Inflammatory macrophage treated with lipopolysaccharide for 1 hour (primary cell): ENCODE measurements around the gene FARS2.

Source experiments
- DNase-seq, 2 donors: peaks; one replicate each; pipeline ENCODE4 v3.0.0-alpha.2; 2020 to 2022

FARS2 gene

DNA sequence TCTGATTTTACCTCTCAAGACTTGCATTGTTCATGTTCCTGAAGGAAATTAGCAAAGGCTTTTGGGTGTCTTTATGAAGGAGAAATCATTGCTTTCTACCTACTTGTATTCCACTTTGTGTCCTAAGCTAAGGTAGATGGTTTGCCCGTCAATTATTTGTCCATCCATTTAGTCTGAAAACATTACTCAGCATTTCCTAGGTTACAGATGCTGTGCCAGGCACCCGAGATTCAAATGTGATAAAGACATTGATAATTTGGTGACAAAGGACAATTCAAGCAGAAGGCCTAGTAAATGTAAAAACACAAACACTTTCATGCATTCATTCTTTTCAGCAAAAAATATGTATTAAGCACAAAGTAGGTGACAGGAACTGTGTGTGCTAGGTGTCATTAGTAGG, 251.1 kb downstream of the FARS2 start:
- DNase-seq: no peak

DNA sequence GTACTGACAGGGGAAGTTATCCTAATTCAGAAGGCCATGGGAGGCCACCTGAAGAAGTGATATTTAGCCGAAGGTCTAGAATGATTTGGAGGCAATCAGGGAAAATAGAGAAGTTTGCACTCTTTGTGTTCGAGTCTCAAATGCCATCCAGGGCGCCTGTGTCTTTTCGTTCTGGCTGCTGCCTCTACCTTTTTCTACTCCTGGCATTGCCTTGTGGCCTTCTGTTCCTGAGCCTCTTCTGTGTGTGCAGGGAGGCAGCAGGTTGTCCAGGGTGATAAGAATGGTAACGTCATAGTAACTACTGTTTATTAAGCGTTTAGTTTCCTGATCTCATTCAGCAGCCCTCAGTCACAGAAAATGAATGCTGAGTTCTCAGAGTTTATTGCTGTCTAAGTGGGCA, 252.1 kb downstream of the FARS2 start:
- DNase-seq: no peak

GRCh38 chr6:5514353-5514752, 253.0 kb downstream of the FARS2 start:
- DNase-seq: no peak

DNA sequence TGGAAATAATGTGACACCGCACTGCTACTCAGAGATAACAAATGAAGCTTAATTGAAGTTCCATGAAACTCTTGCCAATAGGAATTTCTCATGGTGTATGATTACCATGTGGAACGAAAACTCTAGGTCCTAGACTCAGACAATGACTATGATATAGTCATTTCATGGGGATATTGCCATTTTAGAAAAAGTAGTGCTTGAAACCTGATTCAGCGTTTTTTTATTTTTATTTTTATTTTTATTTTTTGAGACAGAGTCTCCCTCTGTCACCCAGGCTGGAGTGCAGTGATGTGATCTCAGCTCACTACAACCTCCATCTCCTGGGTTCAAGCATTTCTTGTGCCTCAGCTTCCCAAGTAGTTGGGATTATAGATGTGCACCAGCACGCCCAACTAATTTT, 253.9 kb downstream of the FARS2 start:
- no peak for DNase-seq

DNA sequence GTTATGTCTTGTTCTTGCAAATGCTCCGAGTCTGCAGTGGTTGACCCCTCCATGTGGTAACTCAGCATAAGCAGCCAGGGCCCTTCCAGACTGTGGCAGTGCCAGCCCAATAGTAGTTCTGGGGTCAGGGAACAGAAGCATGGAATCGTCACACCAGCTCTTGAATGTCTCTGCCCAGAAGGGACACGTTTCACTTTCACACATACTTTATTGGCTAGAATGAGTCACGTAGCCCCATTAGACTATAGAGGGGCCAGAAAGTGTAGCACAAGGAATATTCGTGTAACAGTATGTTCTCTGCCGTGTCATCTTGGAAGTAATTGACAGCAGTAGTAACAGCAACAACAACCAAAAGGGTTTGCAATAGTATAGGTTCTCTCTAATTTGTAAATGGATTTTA, 254.7 kb downstream of the FARS2 start:
- DNase-seq: no peak

DNA sequence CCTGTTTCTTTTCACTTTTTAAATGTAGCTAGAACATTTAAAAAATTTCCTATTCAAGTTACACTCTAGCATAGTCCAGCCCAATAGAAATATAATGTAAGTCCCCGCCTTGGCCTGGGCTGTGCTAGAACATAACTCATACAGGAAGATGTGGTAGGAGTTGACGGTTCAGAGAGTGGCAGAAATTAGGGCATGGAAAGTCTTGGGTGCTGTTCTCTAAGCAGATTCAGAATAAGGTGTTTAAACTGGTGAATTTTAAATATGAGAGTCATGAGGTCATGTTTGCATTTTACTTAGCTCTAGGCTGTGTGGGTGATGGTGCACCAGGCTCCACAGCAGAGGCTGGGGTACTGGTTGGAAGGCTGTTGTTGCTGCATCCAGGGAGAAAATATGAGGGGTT, 256.5 kb downstream of the FARS2 start:
- no peak for DNase-seq

DNA sequence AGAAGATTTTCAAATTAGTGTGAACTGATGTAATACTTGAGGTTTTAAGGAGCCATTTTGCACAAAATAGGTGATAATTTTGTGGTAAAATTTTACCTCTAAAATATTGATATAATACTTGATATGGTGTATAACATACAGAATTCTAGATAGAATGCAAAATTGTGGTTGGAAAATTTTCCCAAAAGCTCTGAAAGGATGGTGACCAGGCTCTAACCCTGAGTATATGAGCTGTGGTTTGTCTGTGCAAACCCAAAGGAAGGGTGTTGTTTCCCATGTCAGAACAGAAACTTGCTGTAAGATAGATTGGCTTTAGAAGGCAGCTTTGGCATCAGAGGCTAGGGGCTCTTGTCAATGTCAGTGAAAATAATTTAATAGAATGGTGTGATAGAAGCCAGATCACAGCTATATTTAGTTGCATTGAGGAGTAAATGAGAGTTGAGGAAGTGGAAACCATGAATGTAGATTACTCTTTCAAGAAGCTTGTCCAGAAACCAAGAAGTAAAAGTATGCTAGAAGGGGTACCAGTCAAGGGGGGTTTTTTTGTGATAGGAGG, 257.7 kb downstream of the FARS2 start:
- DNase-seq: no peak

DNA sequence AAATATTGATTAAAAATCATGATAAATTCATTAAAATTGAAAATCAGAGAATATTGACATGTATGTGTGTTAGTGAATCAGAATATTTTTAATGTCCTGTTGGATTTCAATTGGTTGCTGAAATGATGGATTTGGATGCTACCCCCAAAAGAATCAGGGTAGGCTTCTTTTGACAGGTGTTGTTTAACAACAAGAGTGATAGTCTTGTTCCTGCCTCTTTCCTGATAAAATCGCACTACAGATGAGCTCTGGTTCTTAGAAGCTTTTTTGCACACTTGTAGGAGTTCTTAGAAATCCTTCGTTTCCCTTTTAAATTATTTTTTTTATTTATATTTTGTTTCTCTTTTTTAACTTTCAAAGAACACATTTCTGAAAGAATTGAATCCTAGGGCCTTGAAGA, 259.5 kb downstream of the FARS2 start:
- DNase-seq: no peak

GRCh38 chr6:5521322-5521721, 260.0 kb downstream of the FARS2 start:
- no peak for DNase-seq

DNA sequence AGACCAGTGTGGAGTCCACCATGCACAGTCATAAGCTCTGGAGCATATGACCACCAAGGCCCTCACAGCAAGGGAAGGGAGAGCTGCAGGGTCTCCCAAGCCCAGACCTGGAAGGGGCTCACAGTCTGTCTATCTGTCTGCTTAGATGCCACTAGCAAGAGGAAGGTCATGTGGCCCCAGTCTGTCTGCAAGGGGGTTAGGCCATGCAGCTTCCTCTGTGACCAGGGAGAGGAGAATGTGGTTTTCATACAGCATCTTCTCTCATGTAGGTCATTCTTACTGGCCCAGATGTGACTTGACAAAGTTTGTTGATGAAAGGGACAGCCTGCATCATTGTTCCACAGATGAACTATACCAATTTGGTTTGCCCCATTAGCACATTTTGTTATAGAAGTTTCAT, 260.8 kb downstream of the FARS2 start:
- no peak for DNase-seq

- DNase-seq: peak in 1 of 2 donors; percentile 18
Observed at GRCh38 chr6:5524110-5524509, 262.8 kb downstream of the FARS2 start.

DNA sequence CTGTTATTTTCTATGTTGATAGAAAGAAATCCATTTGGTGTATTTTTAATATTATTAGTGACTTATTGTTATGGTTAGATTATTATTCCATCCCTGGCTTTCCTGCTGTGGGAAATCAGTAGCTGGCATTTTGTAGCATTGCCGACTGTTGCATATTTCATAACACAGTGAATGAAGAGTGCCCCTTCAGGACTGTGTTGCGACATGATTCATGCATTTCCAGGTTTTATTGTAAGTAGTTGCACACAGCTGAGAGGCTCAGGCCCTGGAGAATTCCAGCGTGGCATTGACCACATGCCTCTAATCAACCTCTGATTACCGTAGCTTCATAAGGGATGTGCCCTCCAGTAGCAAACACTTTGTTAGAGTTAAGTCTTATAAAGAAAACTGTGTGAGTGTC, 263.9 kb downstream of the FARS2 start:
- DNase-seq: peak in 1 of 2 donors; percentile 9

GRCh38 chr6:5529015-5529414, 267.7 kb downstream of the FARS2 start:
- no peak for DNase-seq

- no peak for DNase-seq
Observed at GRCh38 chr6:5529733-5530132, 268.4 kb downstream of the FARS2 start.

DNA sequence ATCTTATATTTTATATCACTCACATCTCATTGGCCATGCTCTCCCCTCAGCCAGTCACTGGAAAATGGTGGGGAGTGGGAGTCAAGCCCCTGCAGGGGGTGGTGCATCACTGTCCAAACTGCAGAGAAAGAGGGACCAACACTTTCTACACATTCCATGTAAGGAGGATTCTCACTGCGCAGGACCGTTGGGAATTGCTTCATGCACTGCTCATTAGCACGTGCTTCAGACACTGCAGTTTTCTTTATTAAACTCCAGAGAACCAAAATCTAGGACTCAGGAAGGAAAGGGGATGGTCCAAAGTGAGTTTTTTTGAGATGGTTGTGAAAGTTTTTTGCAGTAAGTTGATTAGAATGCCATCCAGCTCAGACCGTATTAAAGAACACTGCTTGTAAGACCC, 269.8 kb downstream of the FARS2 start:
- DNase-seq: no peak

GRCh38 chr6:5531853-5532375, 270.6 kb downstream of the FARS2 start:
- no peak for DNase-seq

- DNase-seq: no peak
Observed at GRCh38 chr6:5532941-5533340, 271.6 kb downstream of the FARS2 start.

DNA sequence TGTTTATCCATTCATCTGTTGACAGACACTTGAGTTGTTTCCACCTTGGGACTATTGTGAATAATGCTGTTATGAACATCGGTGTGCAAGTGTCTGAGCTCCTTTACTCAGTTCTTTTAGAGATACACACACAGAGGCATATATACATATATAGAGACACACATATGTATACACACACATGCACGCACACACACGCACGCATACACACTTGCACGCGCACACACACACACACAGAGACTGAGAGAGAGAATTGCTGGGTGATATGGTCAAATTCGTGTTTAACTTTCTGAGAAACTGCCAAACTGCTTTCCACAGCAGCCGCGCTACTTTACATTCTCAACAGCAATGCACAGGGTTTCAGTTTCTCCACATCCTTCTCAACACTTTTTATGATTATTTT, 273.3 kb downstream of the FARS2 start:
- no peak for DNase-seq

DNA sequence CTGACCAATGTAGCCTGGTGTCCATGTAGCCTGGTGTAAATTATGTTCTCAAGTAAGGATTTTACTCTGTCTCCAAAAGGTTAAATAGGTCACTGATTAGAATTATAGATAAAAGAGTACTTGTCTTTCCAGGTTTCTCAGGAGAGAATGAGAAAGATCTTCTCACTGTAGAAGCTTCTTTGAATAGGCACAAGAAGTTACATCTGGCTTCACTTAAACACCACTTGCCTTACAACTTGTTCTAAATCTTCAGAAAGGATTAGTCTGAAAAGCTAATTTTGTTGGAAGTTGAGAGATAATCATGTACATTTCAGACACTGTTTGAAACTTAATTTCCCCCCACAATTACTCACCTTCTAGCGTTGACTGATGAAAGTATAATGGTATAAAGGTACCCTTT, 275.3 kb downstream of the FARS2 start:
- DNase-seq: no peak

DNA sequence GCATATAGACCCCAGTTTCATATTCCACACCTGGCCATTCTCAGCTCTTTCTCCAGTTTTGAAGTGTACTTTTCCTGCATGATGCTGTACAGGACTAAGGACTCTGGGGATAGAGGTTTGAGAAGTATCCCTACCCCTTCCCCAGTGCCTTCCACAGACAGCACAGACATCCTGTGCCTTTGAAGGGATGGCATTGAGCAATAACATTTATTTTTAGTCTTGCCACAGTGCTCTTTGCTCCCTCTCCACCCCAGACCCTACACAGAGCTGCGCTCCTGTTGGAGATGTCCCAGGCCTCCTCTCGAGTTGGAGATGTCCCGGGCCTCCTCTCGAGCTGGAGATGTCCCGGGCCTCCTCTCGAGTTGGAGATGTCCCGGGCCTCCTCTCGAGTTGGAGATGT, 275.8 kb downstream of the FARS2 start:
- DNase-seq: no peak

GRCh38 chr6:5537967-5538366, 276.7 kb downstream of the FARS2 start:
- DNase-seq: no peak

- no peak for DNase-seq
Observed at GRCh38 chr6:5540370-5540769, 279.1 kb downstream of the FARS2 start.

DNA sequence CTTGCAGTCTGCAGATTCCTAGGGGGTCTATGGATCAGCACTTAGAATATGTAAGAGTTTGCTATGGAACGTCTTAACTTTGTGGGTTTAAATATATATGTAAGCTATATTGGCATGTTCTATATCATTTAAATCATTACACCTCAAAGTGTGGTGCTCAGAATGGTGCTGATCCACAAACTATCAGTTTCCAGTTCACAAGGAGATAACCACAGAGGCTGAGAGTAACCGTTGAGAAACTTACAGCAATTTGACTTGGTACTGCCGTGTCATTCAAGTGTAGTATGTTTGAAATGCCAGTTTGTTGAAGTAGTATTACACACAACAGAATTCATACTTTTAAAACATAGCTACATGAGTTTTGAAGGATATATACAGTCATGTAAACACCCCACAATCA, 279.7 kb downstream of the FARS2 start:
- DNase-seq: no peak

DNA sequence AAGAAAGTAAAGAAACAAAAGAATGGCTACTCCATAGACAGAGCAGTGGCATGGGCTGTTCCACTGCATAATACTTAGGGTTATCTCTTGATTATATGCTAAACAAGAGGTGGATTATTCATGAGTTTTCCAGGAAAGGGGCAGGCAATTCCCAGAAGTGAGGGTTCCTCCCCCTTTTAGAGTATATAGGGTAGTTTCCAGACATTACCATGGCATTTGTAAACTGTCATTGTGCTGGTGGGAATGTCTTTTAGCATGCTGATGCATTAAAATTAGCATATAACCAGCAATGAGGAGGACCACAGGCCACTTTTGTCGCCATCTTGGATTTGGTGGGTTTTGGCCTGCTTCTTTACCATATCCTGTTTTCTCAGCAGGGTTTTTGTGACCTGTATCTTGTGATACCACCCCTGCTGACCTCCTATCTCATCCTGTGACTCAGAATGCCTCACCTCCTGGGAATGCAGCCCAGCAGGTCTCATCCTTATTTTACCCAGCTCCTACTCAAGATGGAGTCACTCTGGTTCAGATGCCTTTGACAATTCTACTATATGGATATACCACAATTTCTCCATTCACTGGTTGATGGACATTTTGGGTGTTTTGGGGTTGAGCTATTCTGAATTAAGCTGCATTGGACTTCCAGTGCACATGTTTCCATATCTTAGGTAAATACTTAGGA, 280.6 kb downstream of the FARS2 start:
- no peak for DNase-seq

- DNase-seq: no peak
Observed at GRCh38 chr6:5547556-5547955, 286.2 kb downstream of the FARS2 start.
